ENCODE results near the gene OR52E6. TPM values are rescaled to one million over a fixed set of nuclear protein-coding genes. Genes with fewer than 3 reads are reported as not detected.
A peak's percentile ranks its signal among the peaks of the same experiment; 100 is the strongest.

Gene OR52E6
- total RNA-seq: not detected

- no peak for TF ChIP-seq EP300 (IDR thresholded peaks at IDR 0.05)
- TF ChIP-seq POLR2AphosphoS5 (IDR thresholded peaks at IDR 0.05): no peak
- TF ChIP-seq, protein P1, sequence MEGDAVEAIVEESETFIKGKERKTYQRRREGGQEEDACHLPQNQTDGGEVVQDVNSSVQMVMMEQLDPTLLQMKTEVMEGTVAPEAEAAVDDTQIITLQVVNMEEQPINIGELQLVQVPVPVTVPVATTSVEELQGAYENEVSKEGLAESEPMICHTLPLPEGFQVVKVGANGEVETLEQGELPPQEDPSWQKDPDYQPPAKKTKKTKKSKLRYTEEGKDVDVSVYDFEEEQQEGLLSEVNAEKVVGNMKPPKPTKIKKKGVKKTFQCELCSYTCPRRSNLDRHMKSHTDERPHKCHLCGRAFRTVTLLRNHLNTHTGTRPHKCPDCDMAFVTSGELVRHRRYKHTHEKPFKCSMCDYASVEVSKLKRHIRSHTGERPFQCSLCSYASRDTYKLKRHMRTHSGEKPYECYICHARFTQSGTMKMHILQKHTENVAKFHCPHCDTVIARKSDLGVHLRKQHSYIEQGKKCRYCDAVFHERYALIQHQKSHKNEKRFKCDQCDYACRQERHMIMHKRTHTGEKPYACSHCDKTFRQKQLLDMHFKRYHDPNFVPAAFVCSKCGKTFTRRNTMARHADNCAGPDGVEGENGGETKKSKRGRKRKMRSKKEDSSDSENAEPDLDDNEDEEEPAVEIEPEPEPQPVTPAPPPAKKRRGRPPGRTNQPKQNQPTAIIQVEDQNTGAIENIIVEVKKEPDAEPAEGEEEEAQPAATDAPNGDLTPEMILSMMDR (IDR thresholded peaks at IDR 0.05): no peak
- no peak for TF ChIP-seq POLR2A (IDR thresholded peaks at IDR 0.05; ENCODE audit: low read depth)
- Histone ChIP-seq H3K4me3 (no peak within 1 kb of the TSS), H3K36me3 (no peaks in the 10 kb centered on the region), H3K27ac (replicated peaks in 1 of 4) (no peak within 1 kb of the TSS), H3K4me1 (no peaks in the 10 kb centered on the region), H3K27me3 (no peaks in the 10 kb centered on the region), H3K9me3 (no peaks in the 10 kb centered on the region)
- 0% methylated on average over 1 of the region's 1 CpG for WGBS
- intact Hi-C loops (cut with DNase I): no loop called here
- DNase-seq (ENCODE audit: extremely low spot score): no peak
These were observed at the start of gene OR52E6 for GRCh38 chr11:5841797-5842196. Gene OR52E6, minus strand, starts transcription at chr11:5841897. Its CDS starts 0 bp downstream, at chr11:5841897.

- Histone ChIP-seq H3K9me3 (no peaks in the 10 kb centered on the region), H3K36me3 (no peaks in the 10 kb centered on the region), H3K4me1 (no peaks in the 10 kb centered on the region), H3K27ac (replicated peaks in 1 of 4) (no peak overlapping the region), H3K4me3 (no peak overlapping the region), H3K27me3 (no peaks in the 10 kb centered on the region)
- DNase-seq (ENCODE audit: extremely low spot score): no peak
- no peak for TF ChIP-seq POLR2AphosphoS5 (IDR thresholded peaks at IDR 0.05)
- TF ChIP-seq, protein P1 (IDR thresholded peaks at IDR 0.05): peak in 2 of 3 experiments; percentile 31 to 41
- 63% methylated on average over 4 of the region's 4 CpGs for WGBS
- intact Hi-C loops (cut with DNase I): no loop called here
These were observed 49.6 kb upstream of the OR52E6 start for GRCh38 chr11:5891216-5891800.

- Histone ChIP-seq H3K4me1 (no peaks in the 10 kb centered on the region), H3K4me3 (no peak overlapping the region), H3K27me3 (no peaks in the 10 kb centered on the region), H3K36me3 (no peaks in the 10 kb centered on the region), H3K27ac (replicated peaks in 1 of 4) (no peak overlapping the region), H3K9me3 (no peaks in the 10 kb centered on the region)
- DNase-seq (ENCODE audit: extremely low spot score): no peak
- 72% methylated on average over 1 of the region's 1 CpG for WGBS
- intact Hi-C loops (cut with DNase I): no loop called here
- TF ChIP-seq POLR2A (IDR thresholded peaks at IDR 0.05; ENCODE audit: low read depth) (no peak), POLR2AphosphoS5 (IDR thresholded peaks at IDR 0.05) (no peak), EP300 (IDR thresholded peaks at IDR 0.05) (no peak)
- TF ChIP-seq, protein P1 (IDR thresholded peaks at IDR 0.05): no peak
These were observed 46.0 kb upstream of the OR52E6 start for GRCh38 chr11:5887661-5888060.

GRCh38 chr11:5887172-5887571, 45.5 kb upstream of the OR52E6 start:
- DNase-seq (ENCODE audit: extremely low spot score): no peak
- H3K4me1 ChIP-seq: no peaks in the 10 kb centered on the region
- intact Hi-C loops (cut with DNase I): no loop called here
- WGBS: 69% methylated on average over 3 of the region's 3 CpGs
- no peak overlapping the region for H3K4me3 ChIP-seq
- no peaks in the 10 kb centered on the region for H3K36me3 ChIP-seq
- no peaks in the 10 kb centered on the region for H3K9me3 ChIP-seq
- no peaks in the 10 kb centered on the region for H3K27me3 ChIP-seq
- TF ChIP-seq, protein P1 (IDR thresholded peaks at IDR 0.05): no peak
- TF ChIP-seq POLR2AphosphoS5 (IDR thresholded peaks at IDR 0.05): no peak
- no peak for TF ChIP-seq EP300 (IDR thresholded peaks at IDR 0.05)
- no peak overlapping the region for H3K27ac ChIP-seq (replicated peaks in 1 of 4)

DNA sequence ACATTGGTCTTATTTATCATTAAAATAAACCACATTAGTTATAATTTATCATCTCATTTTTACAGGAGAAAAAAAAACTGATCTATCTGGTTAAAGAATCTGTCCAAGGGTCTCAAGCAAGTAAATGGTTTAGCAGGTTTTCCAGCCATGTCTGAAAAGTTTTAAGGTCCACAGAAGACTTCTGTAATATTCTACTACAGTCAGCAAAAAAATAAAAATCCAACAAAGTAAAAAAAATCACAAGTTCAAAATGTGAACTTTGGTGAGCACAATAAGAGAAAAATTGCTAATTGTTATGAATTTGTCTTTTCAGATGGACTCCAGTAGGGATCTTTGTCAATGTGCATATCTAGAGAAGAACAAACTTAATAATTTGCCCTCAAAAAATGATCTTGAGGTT, 40.1 kb upstream of the OR52E6 start:
- Histone ChIP-seq H3K27ac (replicated peaks in 1 of 4) (no peak overlapping the region), H3K27me3 (no peaks in the 10 kb centered on the region), H3K4me1 (no peaks in the 10 kb centered on the region), H3K36me3 (no peaks in the 10 kb centered on the region), H3K9me3 (no peaks in the 10 kb centered on the region), H3K4me3 (no peak overlapping the region)
- DNase-seq (ENCODE audit: extremely low spot score): no peak
- TF ChIP-seq, protein P1 (IDR thresholded peaks at IDR 0.05): no peak
- TF ChIP-seq POLR2AphosphoS5 (IDR thresholded peaks at IDR 0.05): no peak
- no peak for TF ChIP-seq EP300 (IDR thresholded peaks at IDR 0.05)
- no peak for TF ChIP-seq POLR2A (IDR thresholded peaks at IDR 0.05; ENCODE audit: low read depth)
- intact Hi-C loops (cut with DNase I): no loop called here
